Measurements from ENCODE around the gene BANF1.

BANF1 gene

DNA sequence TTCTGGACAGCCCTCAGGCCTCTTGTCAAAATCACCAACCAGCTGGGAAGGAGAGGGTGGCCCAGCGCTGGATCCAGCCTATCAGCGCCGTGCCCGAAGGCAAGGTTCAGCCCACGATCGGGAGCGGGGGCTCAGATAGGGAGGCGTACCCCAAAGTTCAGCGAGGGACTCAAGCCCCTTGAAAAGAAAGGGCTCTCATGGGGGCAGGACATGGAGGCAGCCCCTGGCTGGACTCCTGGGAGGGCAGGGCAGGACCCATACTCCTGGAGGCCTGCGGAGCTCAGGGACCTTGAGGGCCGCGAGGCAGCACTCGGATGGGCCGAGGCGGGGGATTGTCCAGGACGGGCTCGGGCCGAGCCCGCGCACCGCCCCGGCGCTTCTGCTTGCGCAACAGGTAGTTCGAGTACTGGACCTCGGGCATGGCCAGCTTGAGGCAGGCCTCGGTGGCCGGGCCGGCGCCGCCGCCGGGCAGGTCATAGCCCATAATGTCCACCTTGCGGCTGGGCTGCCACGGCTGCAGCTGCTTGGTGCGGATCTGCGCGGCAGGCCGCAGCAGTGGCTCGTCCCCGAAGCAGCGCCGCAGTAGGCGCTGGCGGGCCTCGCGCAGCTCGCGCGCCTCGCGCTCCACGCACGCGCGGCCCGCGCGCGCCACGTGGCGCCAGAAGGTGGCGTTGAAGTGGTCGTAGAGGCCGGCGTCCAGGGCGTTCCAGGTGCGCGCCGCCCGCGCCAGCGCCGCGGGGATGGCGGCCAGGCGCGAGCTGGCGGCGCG is 40.1 kb downstream of the BANF1 start:
- DNase-seq, result no peak

DNA sequence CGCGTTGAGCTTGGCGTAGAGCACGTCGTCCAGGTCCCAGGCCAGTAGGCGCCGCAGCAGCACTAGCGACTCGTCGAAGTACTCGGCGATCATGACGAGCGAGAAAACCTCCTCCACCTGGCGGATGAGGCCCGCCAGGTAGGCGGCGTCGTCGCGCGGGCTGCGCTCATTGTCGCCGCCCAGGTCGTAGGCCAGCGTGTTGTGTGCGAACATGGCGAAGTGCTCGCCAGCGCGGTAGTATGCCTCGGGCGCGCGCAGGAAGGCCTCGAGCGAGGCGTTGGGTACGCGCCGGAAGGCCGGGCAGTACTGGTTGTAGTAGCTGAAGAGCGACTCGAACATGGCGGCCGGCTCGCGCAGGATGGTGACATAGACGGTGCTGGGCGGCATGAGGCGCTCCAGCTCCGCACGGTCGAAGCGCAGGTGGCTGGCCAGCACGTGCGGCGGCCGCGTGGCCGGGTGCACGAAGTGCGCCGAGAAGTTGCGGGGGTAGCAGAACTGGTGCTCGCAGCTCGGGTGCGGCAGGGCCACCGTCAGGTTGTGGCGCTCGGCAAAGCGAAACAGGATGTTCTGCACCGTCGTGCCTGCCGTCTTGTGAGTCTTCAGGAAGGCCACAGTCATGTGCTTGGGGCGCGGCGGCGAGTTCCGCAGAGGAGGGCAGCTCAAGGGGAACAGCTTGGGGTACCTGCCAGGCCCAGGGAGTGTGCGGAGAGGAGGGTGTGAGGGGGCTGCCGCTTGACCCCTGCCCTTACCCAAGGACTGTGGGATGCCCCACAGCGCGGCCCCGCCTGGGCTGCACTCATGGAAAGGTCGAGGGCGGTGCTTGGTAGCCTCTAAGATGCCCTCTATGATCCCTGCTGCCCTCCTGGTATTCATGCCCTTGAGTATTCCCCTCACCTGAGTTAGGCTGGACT is 40.9 kb downstream of the BANF1 start:
- DNase-seq, result no peak

DNA sequence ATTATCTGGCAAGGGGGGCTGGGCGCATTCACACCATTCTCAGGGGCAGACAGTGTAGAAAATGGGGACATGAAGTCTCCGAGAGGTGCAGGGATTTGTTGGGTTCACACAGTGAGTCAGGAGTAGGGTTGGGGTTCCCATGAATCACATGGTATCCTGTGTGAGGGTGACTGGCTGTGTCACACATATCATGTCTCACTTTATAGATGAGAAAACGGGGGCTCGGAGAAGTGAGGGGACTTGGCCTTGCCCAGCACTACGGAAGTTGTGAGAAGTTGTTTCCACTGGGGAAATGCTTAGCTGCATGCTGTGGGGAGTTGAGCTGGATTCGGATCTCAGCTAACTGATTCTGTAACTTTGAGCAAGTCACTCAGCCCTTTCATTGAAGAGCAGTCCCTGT is 42.5 kb downstream of the BANF1 start:
- no peak for DNase-seq

DNA sequence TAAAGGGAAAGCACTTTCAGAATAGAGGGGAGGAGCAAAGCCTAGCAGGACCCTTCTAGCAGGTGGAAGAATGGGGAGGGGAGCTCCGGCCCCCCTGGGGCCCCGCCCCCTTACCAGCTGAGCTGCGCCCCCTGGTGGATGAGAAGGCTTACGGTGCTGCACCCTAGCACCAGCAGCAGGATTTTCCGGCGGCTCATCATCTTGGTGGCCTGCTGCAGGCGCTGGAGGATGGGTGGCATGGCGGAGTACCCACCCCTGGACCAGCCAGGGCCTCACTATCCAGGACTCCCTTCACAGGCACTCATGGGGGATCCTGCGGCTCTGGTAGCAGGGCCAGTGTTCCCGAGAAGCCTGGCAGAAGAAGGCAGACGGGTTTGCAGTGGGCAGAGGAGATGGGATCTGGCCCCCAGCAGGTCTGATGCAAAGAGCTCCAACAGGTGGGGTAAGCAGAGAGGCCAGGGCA is 42.9 kb downstream of the BANF1 start:
- DNase-seq, result peak; percentile 59

DNA sequence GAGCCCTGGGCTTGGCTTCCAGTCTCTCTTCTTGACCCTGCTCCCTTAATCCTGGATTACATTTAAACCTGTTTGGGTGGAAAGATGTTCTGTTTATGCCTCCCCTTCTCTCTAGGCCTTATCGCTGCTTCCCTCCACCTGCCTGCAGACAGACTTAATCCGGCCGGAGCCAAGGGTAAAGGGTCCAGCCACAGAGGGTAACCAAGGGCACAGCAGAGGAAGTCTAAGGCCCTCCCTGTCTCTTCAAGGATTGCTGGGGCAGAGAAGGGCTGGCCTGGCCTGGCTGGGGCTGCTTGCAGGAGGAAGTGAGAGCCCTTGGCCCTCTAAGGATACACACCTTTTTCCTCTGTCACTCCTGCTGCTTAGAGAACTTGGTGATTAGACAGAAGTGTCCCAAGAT is 44.6 kb downstream of the BANF1 start:
- no peak for DNase-seq

DNA sequence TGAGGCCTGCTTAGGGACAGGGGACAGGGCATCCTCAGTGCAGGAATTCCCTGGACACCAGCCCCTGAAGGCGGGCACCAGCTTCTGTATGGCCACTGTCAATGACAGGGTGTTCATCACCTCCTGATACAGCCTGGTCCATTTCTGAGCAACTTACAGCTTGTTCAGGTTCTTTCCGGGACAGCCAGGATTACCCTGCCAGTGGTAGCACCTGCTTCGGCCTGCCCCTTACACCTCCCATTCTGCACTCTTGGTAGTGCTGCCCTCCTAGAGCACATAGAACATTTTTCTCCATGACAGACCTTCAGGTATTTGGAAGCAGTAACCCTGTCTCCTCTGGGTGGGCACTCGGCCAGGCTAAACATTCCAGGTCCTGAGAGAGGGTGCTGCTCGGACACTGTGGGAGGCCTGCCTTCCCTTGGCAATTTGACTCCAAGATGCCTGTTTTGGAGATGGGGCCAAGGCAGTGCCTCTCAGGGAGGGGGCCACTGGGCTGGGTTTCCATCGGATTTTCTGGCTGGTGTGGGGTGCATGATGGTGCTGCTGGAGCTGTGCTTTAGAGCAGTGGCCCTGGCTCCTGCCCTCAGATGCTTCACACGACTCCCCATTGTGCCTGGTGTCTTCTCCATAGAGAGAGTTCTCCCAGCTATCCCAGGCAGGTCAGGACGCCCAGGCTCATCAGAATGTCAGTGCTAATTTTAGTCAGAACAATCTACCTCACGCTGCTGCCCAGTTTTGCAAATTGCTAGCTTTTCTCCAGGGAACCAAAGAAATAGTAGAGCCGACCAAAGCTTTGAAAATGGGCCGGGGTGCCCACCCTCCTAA is 45.5 kb downstream of the BANF1 start:
- DNase-seq, result no peak

DNA sequence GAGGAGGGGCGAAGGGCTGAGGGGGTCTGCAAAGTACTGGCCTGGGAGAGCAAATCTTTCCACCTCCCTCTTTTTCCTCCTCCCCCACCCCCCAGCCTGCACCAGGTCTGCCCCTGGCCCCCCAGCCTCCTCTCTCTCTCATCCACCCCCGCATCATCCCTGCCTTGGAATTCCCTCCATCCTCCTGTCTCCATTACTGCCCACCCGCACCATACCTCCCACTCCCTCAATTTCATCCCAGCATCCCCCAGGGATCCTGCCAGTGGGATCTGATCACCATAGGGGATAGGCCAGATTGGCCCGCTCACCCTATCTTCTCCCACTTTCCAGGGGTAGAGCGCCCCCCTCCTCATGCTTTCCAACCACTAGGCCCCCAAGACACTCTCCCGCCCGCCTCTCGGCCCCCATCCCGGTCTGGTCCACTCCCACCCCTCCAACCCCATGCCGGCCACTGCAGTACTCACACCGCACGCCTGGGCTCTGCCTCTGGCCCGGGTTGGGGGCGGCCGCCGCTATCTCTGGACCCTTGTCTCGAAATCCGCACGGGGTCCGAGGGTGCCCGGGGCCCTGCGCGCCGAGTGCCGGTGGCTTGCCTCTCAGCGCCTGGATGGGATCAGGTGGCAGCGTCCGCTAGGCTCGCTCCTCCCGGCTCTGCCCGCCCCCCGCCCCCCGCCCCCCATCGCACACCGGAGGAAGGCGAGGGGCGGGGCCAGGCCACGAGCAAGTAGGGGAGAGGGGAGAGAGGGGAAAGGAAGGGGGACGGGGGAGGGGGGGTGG is 46.4 kb downstream of the BANF1 start, which contains the start of gene GAL3ST3:
GAL3ST3 (minus strand) TSS at position 615 of the 777 bp plus-strand sequence. CDS start 3,746 bp downstream, outside the sequence.
- no peak for DNase-seq

DNA sequence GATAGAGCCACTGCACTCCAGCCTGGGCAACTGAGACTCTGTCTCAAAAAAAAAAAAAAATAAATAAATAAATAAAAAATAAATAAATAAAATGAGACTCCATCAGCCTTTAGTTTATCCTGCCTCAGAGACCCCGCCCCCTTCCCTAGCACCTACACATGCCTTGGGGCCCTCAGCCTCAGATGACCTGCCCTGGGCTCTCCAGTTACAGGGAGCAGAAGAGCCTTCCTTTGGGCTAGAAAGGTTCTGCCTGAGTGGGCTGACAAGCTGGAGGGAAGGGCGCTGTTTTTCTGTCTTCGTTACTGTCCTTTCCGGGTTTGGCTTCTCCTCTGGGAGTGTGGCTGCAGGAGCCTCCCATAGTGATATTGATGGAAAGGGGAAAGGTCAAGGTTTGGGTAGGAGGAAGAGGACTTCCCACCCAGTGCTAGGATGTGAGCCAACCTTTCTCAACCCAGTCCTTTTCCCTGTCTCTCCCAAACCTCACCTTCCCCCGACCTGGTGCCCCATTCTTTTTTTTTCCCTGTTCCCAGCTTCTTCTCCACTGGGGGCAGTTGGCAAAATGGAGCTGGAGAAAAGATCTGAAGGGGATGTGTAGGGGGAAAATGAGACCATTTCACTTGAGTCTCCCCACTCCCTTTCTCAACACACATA is 48.4 kb downstream of the BANF1 start:
- no peak for DNase-seq

DNA sequence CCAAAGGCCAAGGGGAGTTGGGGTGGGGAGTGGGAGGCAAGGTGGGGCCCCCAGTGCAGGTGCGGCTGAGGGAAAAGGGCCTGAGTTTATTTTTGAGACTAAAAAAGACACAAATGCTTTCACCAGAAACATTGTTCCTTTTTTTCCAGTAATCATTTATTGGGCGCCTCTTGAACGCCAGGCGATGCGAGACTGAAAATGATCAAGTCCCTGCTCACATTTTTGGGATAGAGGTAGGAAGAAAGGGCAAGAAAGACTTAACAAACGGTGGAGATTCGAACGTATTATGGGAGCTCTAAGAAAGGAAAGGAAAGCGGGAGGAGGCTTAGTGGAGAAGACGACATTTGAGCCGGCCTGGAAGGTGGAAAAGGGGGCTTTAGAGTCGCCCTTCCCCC is 49.1 kb downstream of the BANF1 start:
- DNase-seq, result no peak

DNA sequence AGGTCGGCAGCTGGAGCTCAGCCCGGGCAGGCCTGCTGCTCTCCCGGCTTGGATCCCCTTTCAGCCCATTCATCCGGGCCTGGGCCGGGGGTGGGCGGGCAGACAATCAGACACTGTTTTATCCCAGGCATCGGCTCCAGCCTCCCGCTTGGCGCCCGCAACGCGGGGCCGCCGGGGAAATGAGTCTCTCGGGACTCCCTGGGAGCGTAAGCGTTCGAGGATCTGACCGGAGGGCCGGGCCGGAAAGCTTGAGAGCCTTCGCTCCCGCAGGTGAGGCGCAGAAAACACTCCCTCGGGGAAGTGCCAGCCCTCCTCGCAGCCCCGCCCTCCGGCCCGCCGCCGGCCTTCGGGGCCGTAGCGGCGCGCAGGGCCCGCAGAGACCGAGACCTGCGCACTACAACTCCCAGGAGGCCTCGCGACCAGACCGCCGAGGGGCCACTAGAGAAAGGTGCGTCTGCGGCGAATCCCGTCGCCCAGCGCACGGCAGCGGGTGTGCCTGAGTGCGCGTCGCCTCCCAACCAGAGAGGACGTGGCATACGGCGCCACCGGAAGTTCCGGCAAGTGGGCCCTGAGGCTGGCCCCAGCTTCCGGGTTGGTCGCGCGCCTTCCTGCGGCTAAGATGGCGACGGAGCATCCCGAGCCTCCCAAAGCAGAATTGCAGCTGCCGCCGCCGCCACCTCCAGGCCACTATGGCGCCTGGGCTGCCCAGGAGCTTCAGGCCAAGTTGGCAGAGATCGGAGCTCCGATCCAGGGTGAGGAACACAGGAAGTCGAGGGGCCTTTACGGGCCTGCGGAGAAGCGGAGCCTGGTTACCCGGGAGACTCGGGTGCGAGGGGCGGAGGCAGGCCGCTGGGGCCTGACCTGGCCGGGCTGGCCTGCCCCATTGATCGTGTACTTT is 49.7 kb downstream of the BANF1 start, which contains the start of gene SF3B2:
SF3B2 (plus strand) TSS at position 599 of the 898 bp plus-strand sequence; CDS start at position 620, 21 bp downstream.
- DNase-seq, result peak; percentile 96

DNA sequence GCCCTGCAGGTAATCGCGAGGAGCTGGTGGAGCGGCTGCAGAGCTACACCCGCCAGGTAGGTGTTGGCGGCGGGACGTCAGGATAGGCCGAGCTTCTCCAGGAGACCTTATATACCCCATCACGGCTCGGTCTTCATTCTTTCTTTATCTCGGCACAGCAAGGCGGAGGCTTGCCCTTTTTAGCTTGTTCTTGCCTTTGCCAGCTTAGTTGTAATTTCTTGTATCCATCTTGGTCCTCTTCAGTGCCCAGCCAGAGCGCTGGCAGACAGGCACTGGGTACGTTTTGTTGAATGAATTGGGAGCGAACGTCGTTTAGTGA is 50.3 kb downstream of the BANF1 start:
- no peak for DNase-seq

Data from NCI-H510A (cell line).